Gastrocnemius medialis (tissue), 4 donors: ENCODE results near the gene RRAD.

Experiments used
- CTCF ChIP-seq, 5 experiments: fragments of 450-650 bp in 3 of 5; fragments of 200-600 bp in 2 of 5; sonication (generic) in 2 of 5; IDR thresholded peaks in 4 of 5; conservative IDR thresholded peaks in 1 of 5; 1 replicate in 4 of 5; 2 replicates in 1 of 5; pipeline ENCODE4 v1.5.1; 2016 to 2019; ENCODE audit warnings: antibody characterized with exemption in 5 of 5, mild to moderate bottlenecking in 3 of 5, moderate library complexity in 3 of 5
- POLR2A ChIP-seq, 2 donors: fragments of 450-650 bp; IDR thresholded peaks; one replicate each; pipeline ENCODE4 v1.6.1; 2017; ENCODE audit warnings: antibody characterized with exemption in 2 of 2, mild to moderate bottlenecking in 2 of 2, moderate library complexity in 2 of 2

DNA sequence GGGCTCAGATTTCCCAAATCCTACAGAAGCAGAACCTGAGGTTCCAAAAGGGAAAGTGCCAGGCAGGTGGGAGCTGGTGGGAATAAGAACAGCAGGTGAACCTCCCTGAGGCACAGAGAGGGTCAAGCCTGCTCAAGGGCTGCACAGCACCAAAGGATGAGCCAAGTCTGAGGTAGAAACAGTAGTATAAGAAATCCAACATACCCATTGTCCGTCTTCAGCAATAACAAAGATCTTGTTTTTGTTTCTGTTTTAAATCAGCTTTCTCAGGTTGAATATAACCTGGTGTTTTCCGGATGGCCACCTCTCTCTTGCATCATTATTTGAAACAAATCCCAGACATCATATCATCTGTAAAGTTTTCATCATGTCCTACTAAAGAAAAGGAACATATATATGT lies 25.1 kb upstream of the RRAD start:
- TF ChIP-seq CTCF (IDR thresholded peaks at IDR 0.05 in 4 of 5, conservative IDR thresholded peaks at IDR 0.05 in 1 of 5) = no peak
- TF ChIP-seq POLR2A (IDR thresholded peaks at IDR 0.05) = no peak
